ENCODE measurements around the gene TRIM42. TPM values are rescaled to one million over a fixed set of nuclear protein-coding genes. Genes with fewer than 3 reads are reported as not detected.

Gene TRIM42
- total and polyA plus RNA-seq, 2 of the 8 experiments (the other 6 are each of a cell fraction or from before 2014, with no cell fraction given) = not detected

- no peak overlapping the region for H3K4me3 ChIP-seq (ENCODE audit: extremely low read depth in 1 of 4, insufficient read depth in 2 of 4, low read depth in 3 of 4, low read length in 4 of 4)
- no peak overlapping the region for H2BK15ac ChIP-seq (ENCODE audit: low read length)
- no peaks in the 10 kb centered on the region for H4K20me1 ChIP-seq (replicated peaks in 1 of 2; ENCODE audit: control insufficient read depth in 1 of 2, insufficient read depth in 2 of 2, low read length in 2 of 2)
- no peak overlapping the region for H3K18ac ChIP-seq (ENCODE audit: extremely low read depth, low read length)
- H3K56ac ChIP-seq (replicated peaks; ENCODE audit: insufficient read length, low read depth, low read length) = no peak overlapping the region
- H3K4me2 ChIP-seq (ENCODE audit: insufficient read depth in 1 of 2, low read depth in 2 of 2, low read length in 2 of 2) = no peak overlapping the region
- H4K5ac ChIP-seq (ENCODE audit: insufficient read length, low read depth, low read length) = no peak overlapping the region
- no peak overlapping the region for H4K8ac ChIP-seq (ENCODE audit: extremely low read depth, insufficient read depth, low read length)
- H2AK5ac ChIP-seq (ENCODE audit: low read depth, low read length) = no peak overlapping the region
- no peaks in the 10 kb centered on the region for H3K23me2 ChIP-seq (ENCODE audit: low read depth, low read length)
- H2BK5ac ChIP-seq (ENCODE audit: low read depth, low read length) = no peak overlapping the region
- no peak for DNase-seq (ENCODE audit: low read depth in 1 of 2, low spot score in 2 of 2)
- no peak overlapping the region for H2BK120ac ChIP-seq (replicated peaks; ENCODE audit: low read depth, low read length)
- no peaks in the 10 kb centered on the region for H3K27me3 ChIP-seq (replicated peaks in 1 of 4; ENCODE audit: control insufficient read depth in 3 of 4, extremely low read depth in 1 of 4, insufficient read depth in 3 of 4, low read length in 3 of 4)
- no peak overlapping the region for H3K9ac ChIP-seq (replicated peaks in 1 of 4; ENCODE audit: extremely low read depth in 1 of 4, low read depth in 3 of 4, low read length in 3 of 4)
- ChIA-PET CTCF (ENCODE audit: partially characterized antibody) (no interaction called here), POLR2A (ENCODE audit: partially characterized antibody) (no interaction called here)
- H3K4me1 ChIP-seq (replicated peaks in 1 of 4; ENCODE audit: control insufficient read depth in 3 of 4, insufficient read depth in 4 of 4, low read length in 3 of 4) = no peaks in the 10 kb centered on the region
- H3K36me3 ChIP-seq (ENCODE audit: control insufficient read depth in 2 of 4, insufficient read depth in 4 of 4, low read length in 3 of 4) = no peaks in the 10 kb centered on the region
- H4K91ac ChIP-seq (replicated peaks; ENCODE audit: insufficient read length, low read length) = no peak overlapping the region
- 85% methylated on average over 2 of the region's 2 CpGs; no CpG with 5 or more reads in 1 of the 2 experiments for WGBS, 2 experiments (ENCODE audit: extremely low coverage in 1 of 2, insufficient coverage in 1 of 2, insufficient read length in 1 of 2, insufficient replicate concordance in 2 of 2, low coverage in 1 of 2, low lambda C conversion rate in 2 of 2, missing lambda C conversion rate in 1 of 2)
- no peaks in the 10 kb centered on the region for H3K79me1 ChIP-seq (ENCODE audit: low read depth, low read length)
- H3K23ac ChIP-seq (ENCODE audit: insufficient read length) = no peak overlapping the region
- no peak overlapping the region for H2BK20ac ChIP-seq (ENCODE audit: low read length)
- no peak overlapping the region for H3K14ac ChIP-seq (ENCODE audit: insufficient read length)
- no peak overlapping the region for H3K27ac ChIP-seq (ENCODE audit: low read depth, low read length)
- H2AFZ ChIP-seq (ENCODE audit: low read length) = no peak overlapping the region
- no peak overlapping the region for H3K4ac ChIP-seq (replicated peaks; ENCODE audit: insufficient read length, low read depth, low read length)
- no peak for FAIRE-seq
- H2BK12ac ChIP-seq (ENCODE audit: low read depth, low read length) = no peak overlapping the region
- H3K79me2 ChIP-seq (ENCODE audit: control insufficient read depth in 1 of 2, insufficient read depth in 2 of 2, low read length in 2 of 2) = no peaks in the 10 kb centered on the region
- peaks cover 8 to 12% of the 10 kb centered on the region in 2 experiments; a peak in 2 of 4 replicates for H3K9me3 ChIP-seq (ENCODE audit: insufficient read depth in 2 of 2, low read depth in 1 of 2, low read length in 1 of 2)
- TF ChIP-seq GTF2F1 (IDR thresholded peaks at IDR 0.05; ENCODE audit: borderline replicate concordance, low read depth, low read length) = no peak
- TF ChIP-seq JUN (IDR thresholded peaks at IDR 0.05; ENCODE audit: low read depth, low read length) = no peak
- TF ChIP-seq POLR2AphosphoS5 (IDR thresholded peaks at IDR 0.05; ENCODE audit: low read depth, low read length) = no peak
- TF ChIP-seq CBX5 (IDR thresholded peaks at IDR 0.05; ENCODE audit: low read depth, low read length) = no peak
- no peak for TF ChIP-seq USF2 (IDR thresholded peaks at IDR 0.05; ENCODE audit: low read length)
- TF ChIP-seq ZNF274 (IDR thresholded peaks at IDR 0.05; ENCODE audit: borderline replicate concordance, extremely low read depth, low read length) = no peak
- no peak for TF ChIP-seq SP4 (IDR thresholded peaks at IDR 0.05; ENCODE audit: low read length)
- TF ChIP-seq ATF2 (IDR thresholded peaks at IDR 0.05; ENCODE audit: low read length) = no peak
- TF ChIP-seq ATF3 (IDR thresholded peaks at IDR 0.05; ENCODE audit: insufficient read depth, low read depth, low read length) = no peak
- TF ChIP-seq RFX5 (IDR thresholded peaks at IDR 0.05; ENCODE audit: borderline replicate concordance, low read depth, low read length) = no peak
- no peak for TF ChIP-seq SP1 (IDR thresholded peaks at IDR 0.05; ENCODE audit: low read depth, low read length)
Observed at GRCh38 chr3:140708815-140709214, 31.0 kb downstream of the TRIM42 start.
